Neural progenitor cell (in vitro differentiated cells): ENCODE measurements around the gene KCNMB2. TPM values are rescaled to one million over a fixed set of nuclear protein-coding genes. Genes with fewer than 3 reads are reported as not detected.

Experiments used
- DNase-seq: peaks from one replicate; pipeline ENCODE4 v3.0.0-alpha.2; 2016; ENCODE audit warnings: low spot score
- H2AFZ ChIP-seq: fragments of 200-600 bp; sonication (generic); replicated peaks from 2 replicates; pipeline ENCODE4 v1.6.1; 2016; ENCODE audit warnings: antibody characterized with exemption
- H3F3A ChIP-seq: fragments of 200-600 bp; sonication (generic); 2 replicates; pipeline ENCODE4 v1.6.1; 2016; ENCODE audit warnings: antibody characterized with exemption, low read depth
- H3K27ac ChIP-seq: fragments of 200-600 bp; sonication (generic); 2 replicates; pipeline ENCODE4 v1.5.1; 2016; ENCODE audit warnings: mild to moderate bottlenecking
- H3K27me3 ChIP-seq: fragments of 200-600 bp; sonication (generic); 2 replicates; pipeline ENCODE4 v1.6.1; 2016; ENCODE audit warnings: mild to moderate bottlenecking, moderate library complexity
- H3K36me3 ChIP-seq: fragments of 200-600 bp; sonication (generic); 2 replicates; pipeline ENCODE4 v1.5.1; 2016
- H3K4me1 ChIP-seq: fragments of 200-600 bp; sonication (generic); 2 replicates; pipeline ENCODE4 v1.6.1; 2016; ENCODE audit warnings: mixed run types
- H3K4me2 ChIP-seq: fragments of 200-600 bp; sonication (generic); 2 replicates; pipeline ENCODE4 v1.6.1; 2016
- H3K4me3 ChIP-seq: fragments of 200-600 bp; sonication (generic); 2 replicates; pipeline ENCODE4 v1.5.1; 2016
- H3K79me2 ChIP-seq: fragments of 200-600 bp; sonication (generic); 2 replicates; pipeline ENCODE4 v1.6.1; 2016; ENCODE audit warnings: low read depth
- H3K9ac ChIP-seq: fragments of 200-600 bp; sonication (generic); 2 replicates; pipeline ENCODE4 v1.6.1; 2016
- H3K9me3 ChIP-seq: fragments of 200-600 bp; sonication (generic); 2 replicates; pipeline ENCODE4 v1.5.1; 2016; ENCODE audit warnings: low read depth
- H4K20me1 ChIP-seq: fragments of 200-600 bp; sonication (generic); 2 replicates; pipeline ENCODE4 v1.6.1; 2016; ENCODE audit warnings: low read depth
- H3K27ac Mint-ChIP-seq: 3 replicates; pipeline ENCODE4 v1.8.0; 2021; ENCODE audit warnings: mixed read lengths
- H3K27me3 Mint-ChIP-seq: 2 replicates; pipeline ENCODE4 v1.8.0; 2022; ENCODE audit warnings: low read depth, mild to moderate bottlenecking, inconsistent platforms, moderate library complexity, mixed read lengths; ENCODE audit not compliant: insufficient read depth
- H3K36me3 Mint-ChIP-seq: 3 replicates; pipeline ENCODE4 v1.8.0; 2021; ENCODE audit warnings: mixed read lengths
- H3K4me1 Mint-ChIP-seq: 3 replicates; pipeline ENCODE4 v1.8.0; 2021; ENCODE audit warnings: mixed read lengths
- H3K4me3 Mint-ChIP-seq: 3 replicates; pipeline ENCODE4 v1.8.0; 2021; ENCODE audit warnings: mild to moderate bottlenecking, moderate library complexity, mixed read lengths
- H3K9me3 Mint-ChIP-seq: 3 replicates; pipeline ENCODE4 v1.8.0; 2020; ENCODE audit warnings: mixed read lengths
- EZH2 ChIP-seq: fragments of 200-600 bp; sonication (generic); IDR thresholded peaks from 2 replicates; pipeline ENCODE4 v1.6.1; 2017; ENCODE audit warnings: antibody characterized with exemption, mild to moderate bottlenecking, moderate library complexity
- EZH2phosphoT487 ChIP-seq: fragments of 200-600 bp; sonication (generic); IDR thresholded peaks from 2 replicates; pipeline ENCODE4 v1.6.1; 2017; ENCODE audit warnings: antibody characterized with exemption
- total RNA-seq: library from RNA; depleted of rRNA; stranded (reverse); fragments of >200 nt; gene quantifications from 2 replicates; pipeline ENCODE4 v1.2.3, GENCODE V29; 2015; ENCODE audit warnings: low replicate concordance
- TF ChIP-seq, protein P1 (sequence below): fragments of 200-600 bp; sonication (generic); IDR thresholded peaks from 2 replicates; pipeline ENCODE4 v1.5.1; 2017; ENCODE audit warnings: antibody characterized with exemption, mild to moderate bottlenecking

KCNMB2 gene
- total RNA-seq, 1 donor from 2014 or later = not detected

DNA sequence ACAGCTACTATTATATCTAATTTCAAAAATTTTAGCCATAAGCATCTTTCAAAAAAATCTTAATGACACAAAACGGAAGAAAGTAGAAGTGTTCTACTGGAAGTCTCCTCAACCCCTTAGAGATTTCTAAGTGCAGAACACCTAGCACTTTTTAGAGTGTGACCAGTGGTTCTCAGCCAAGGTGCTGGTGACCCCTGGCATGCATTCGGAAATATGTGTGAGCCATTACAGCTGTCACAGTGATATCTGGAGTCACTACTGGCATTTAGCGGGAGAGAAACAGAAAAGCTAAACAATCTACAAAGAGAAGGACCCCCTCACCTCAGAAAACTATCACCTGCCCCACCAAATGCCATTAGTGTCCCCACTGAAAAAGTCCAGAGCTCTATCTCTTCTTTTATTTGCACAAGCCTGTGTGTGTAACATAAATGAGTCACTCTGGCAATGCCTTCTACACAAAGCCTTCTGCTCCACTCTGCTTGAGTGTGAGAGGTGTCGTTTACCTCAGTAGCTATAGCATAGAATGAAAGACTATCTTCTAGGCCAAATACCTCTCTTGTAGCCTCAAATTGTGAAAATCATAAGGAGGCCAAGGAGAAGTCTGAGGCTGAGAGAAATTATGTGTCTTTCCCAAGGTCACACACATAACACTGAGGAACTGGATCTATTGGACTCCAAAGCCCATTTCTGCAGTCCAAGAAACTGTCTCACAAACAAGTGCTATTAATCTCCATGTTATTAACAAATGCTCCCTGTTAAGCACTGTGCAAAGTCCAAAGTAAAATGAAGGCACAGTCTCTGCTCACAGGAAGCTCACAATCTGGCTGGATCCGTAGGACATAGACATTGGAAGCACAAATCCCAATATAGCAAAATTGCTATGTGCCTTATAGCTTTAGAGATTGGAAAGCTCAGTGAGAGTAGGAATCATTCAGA is 28.5 kb upstream of the KCNMB2 start:
- H3K27ac Mint-ChIP-seq = no peak overlapping the region
- Histone ChIP-seq H3F3A (no peaks in the 10 kb centered on the region), H3K4me1 (no peaks in the 10 kb centered on the region), H3K9me3 (no peaks in the 10 kb centered on the region), H3K27me3 (no peaks in the 10 kb centered on the region), H3K4me2 (no peak overlapping the region), H3K4me3 (no peak overlapping the region), H3K9ac (no peak overlapping the region), H2AFZ (no peak overlapping the region), H3K36me3 (no peaks in the 10 kb centered on the region), H3K27ac (no peak overlapping the region), H4K20me1 (no peaks in the 10 kb centered on the region), H3K79me2 (no peaks in the 10 kb centered on the region)
- H3K4me3 Mint-ChIP-seq = no peak overlapping the region
- H3K27me3 Mint-ChIP-seq = no peaks in the 10 kb centered on the region
- TF ChIP-seq EZH2phosphoT487 (no peak), EZH2 (no peak)
- TF ChIP-seq, protein P1, sequence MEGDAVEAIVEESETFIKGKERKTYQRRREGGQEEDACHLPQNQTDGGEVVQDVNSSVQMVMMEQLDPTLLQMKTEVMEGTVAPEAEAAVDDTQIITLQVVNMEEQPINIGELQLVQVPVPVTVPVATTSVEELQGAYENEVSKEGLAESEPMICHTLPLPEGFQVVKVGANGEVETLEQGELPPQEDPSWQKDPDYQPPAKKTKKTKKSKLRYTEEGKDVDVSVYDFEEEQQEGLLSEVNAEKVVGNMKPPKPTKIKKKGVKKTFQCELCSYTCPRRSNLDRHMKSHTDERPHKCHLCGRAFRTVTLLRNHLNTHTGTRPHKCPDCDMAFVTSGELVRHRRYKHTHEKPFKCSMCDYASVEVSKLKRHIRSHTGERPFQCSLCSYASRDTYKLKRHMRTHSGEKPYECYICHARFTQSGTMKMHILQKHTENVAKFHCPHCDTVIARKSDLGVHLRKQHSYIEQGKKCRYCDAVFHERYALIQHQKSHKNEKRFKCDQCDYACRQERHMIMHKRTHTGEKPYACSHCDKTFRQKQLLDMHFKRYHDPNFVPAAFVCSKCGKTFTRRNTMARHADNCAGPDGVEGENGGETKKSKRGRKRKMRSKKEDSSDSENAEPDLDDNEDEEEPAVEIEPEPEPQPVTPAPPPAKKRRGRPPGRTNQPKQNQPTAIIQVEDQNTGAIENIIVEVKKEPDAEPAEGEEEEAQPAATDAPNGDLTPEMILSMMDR = no peak
- H3K4me1 Mint-ChIP-seq = no peaks in the 10 kb centered on the region
- no peaks in the 10 kb centered on the region for H3K9me3 Mint-ChIP-seq
- no peaks in the 10 kb centered on the region for H3K36me3 Mint-ChIP-seq
- DNase-seq = no peak

DNA sequence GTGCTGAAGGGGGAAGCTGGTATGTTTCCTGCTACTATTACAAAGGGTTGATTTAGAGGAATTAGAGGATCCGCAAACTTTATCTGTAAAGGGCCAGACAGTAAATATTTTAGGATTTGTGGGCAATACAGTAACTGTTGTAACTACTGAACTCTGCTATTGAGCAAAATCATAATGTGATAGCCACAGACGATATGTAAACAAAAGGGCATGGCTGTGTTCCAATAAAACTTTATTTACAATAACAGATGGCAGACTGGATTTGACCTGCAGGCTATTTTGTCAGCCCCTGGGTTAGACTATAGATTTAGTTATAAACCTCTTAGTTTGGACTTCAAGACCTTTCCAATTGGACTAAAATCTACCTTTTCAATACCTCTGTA is 27.8 kb upstream of the KCNMB2 start:
- no peaks in the 10 kb centered on the region for H3K27me3 Mint-ChIP-seq
- Histone ChIP-seq H3K27me3 (no peaks in the 10 kb centered on the region), H3K9ac (no peak overlapping the region), H3K27ac (no peak overlapping the region), H3K4me1 (no peaks in the 10 kb centered on the region), H4K20me1 (no peaks in the 10 kb centered on the region), H2AFZ (no peak overlapping the region), H3K4me2 (no peak overlapping the region), H3K36me3 (no peaks in the 10 kb centered on the region), H3K9me3 (no peaks in the 10 kb centered on the region), H3K79me2 (no peaks in the 10 kb centered on the region), H3K4me3 (no peak overlapping the region), H3F3A (no peaks in the 10 kb centered on the region)
- H3K36me3 Mint-ChIP-seq = no peaks in the 10 kb centered on the region
- no peaks in the 10 kb centered on the region for H3K9me3 Mint-ChIP-seq
- no peak overlapping the region for H3K4me3 Mint-ChIP-seq
- H3K27ac Mint-ChIP-seq = no peak overlapping the region
- DNase-seq = no peak
- no peaks in the 10 kb centered on the region for H3K4me1 Mint-ChIP-seq
- TF ChIP-seq EZH2phosphoT487 (no peak), EZH2 (no peak)
- TF ChIP-seq, protein P1 = no peak

DNA sequence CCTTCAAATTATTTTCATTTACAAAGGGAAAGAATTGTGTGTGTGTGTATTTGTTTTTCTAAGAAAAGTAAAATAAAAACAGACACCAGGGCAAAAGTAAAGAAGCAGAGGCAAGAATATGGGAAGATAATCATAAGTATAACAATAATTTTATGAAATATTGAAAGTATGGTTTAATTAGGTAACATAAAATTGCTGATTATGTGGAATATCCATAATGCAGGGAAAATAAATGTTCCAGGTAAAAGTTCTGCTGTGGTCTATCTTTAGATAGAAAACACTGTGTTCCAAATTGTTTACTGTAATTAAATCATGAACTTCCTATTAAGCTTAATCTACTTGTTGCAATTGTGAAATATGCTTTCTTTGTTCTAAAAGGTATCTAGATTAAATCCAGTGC is 25.7 kb upstream of the KCNMB2 start:
- no peak overlapping the region for H3K9ac ChIP-seq
- Mint-ChIP-seq H3K4me1 (no peaks in the 10 kb centered on the region), H3K27ac (no peak overlapping the region), H3K4me3 (no peak overlapping the region), H3K36me3 (no peaks in the 10 kb centered on the region), H3K27me3 (no peaks in the 10 kb centered on the region), H3K9me3 (no peaks in the 10 kb centered on the region)
- H3F3A ChIP-seq = no peaks in the 10 kb centered on the region
- no peaks in the 10 kb centered on the region for H3K27me3 ChIP-seq
- no peak overlapping the region for H3K4me3 ChIP-seq
- no peak overlapping the region for H3K27ac ChIP-seq
- H3K4me1 ChIP-seq = no peaks in the 10 kb centered on the region
- H3K79me2 ChIP-seq = no peaks in the 10 kb centered on the region
- no peak for TF ChIP-seq EZH2
- no peak for TF ChIP-seq EZH2phosphoT487
- TF ChIP-seq, protein P1 = no peak
- H3K9me3 ChIP-seq = no peaks in the 10 kb centered on the region
- H4K20me1 ChIP-seq = no peaks in the 10 kb centered on the region
- H3K36me3 ChIP-seq = no peaks in the 10 kb centered on the region
- DNase-seq = no peak
- H2AFZ ChIP-seq = no peak overlapping the region
- H3K4me2 ChIP-seq = no peak overlapping the region
